Trophoblast cell (in vitro differentiated cells and primary cell): ENCODE measurements around the gene CDX2.
A peak's percentile ranks its signal among the peaks of the same experiment; 100 is the strongest.

Experiments used
- DNase-seq, 2 donors: peaks; one replicate each; pipeline ENCODE4 v3.0.0-alpha.2; 2016
- H2AFZ ChIP-seq: 2 replicates; pipeline ENCODE4 v1.6.1; 2013; ENCODE audit warnings: low read length, moderate library complexity, mild to moderate bottlenecking; ENCODE audit not compliant: insufficient read depth, poor library complexity
- H2AK5ac ChIP-seq: 2 replicates; pipeline ENCODE4 v1.6.1; 2013; ENCODE audit warnings: mild to moderate bottlenecking, low read length
- H2BK120ac ChIP-seq: 2 replicates; pipeline ENCODE4 v1.6.1; 2013; ENCODE audit warnings: low read length, mild to moderate bottlenecking, moderate library complexity; ENCODE audit not compliant: insufficient read depth, poor library complexity
- H2BK12ac ChIP-seq: 2 replicates; pipeline ENCODE4 v1.6.1; 2013; ENCODE audit warnings: mild to moderate bottlenecking, low read length, moderate library complexity
- H2BK5ac ChIP-seq: 2 replicates; pipeline ENCODE4 v1.6.1; 2013; ENCODE audit warnings: low read length, low read depth, moderate library complexity, mild to moderate bottlenecking; ENCODE audit not compliant: poor library complexity
- H3K14ac ChIP-seq: 2 replicates; pipeline ENCODE4 v1.6.1; 2013; ENCODE audit warnings: mild to moderate bottlenecking, low read length
- H3K18ac ChIP-seq: 2 replicates; pipeline ENCODE4 v1.6.1; 2013; ENCODE audit warnings: mild to moderate bottlenecking, low read length
- H3K23ac ChIP-seq: 2 replicates; pipeline ENCODE4 v1.6.1; 2013; ENCODE audit warnings: low read length
- H3K27ac ChIP-seq: 2 replicates; pipeline ENCODE4 v1.5.1; 2013; ENCODE audit warnings: low read depth, mild to moderate bottlenecking, inconsistent platforms, low read length, moderate library complexity
- H3K27me3 ChIP-seq: 2 replicates; pipeline ENCODE4 v1.6.1; 2013; ENCODE audit warnings: inconsistent platforms, mild to moderate bottlenecking, low read length, moderate library complexity; ENCODE audit not compliant: insufficient read depth
- H3K36me3 ChIP-seq, 2 experiments: 1 replicate in 1 of 2; 2 replicates in 1 of 2; pipeline ENCODE4 v1.6.1; 2013; ENCODE audit warnings: low read length in 2 of 2, mild to moderate bottlenecking in 2 of 2, moderate library complexity in 1 of 2; ENCODE audit not compliant: insufficient read depth in 2 of 2, control insufficient read depth in 1 of 2
- H3K4ac ChIP-seq: 2 replicates; pipeline ENCODE4 v1.6.1; 2013; ENCODE audit warnings: low read depth, mild to moderate bottlenecking, low read length, moderate library complexity
- H3K4me1 ChIP-seq, 2 experiments: 1 replicate in 1 of 2; 2 replicates in 1 of 2; pipeline ENCODE4 v1.6.1; 2013; ENCODE audit warnings: low read length in 2 of 2, mild to moderate bottlenecking in 2 of 2, moderate library complexity in 1 of 2; ENCODE audit not compliant: insufficient read depth in 2 of 2, control insufficient read depth in 1 of 2
- H3K4me2 ChIP-seq: 2 replicates; pipeline ENCODE4 v1.6.1; 2013; ENCODE audit warnings: inconsistent platforms, mild to moderate bottlenecking, low read length, moderate library complexity
- H3K4me3 ChIP-seq: 2 replicates; pipeline ENCODE4 v1.5.1; 2013; ENCODE audit warnings: mild to moderate bottlenecking, low read depth, low read length, inconsistent platforms
- H3K79me1 ChIP-seq: one replicate; pipeline ENCODE4 v1.6.1; 2013; ENCODE audit warnings: low read length
- H3K79me2 ChIP-seq: 2 replicates; pipeline ENCODE4 v1.6.1; 2013; ENCODE audit warnings: low read length, mild to moderate bottlenecking; ENCODE audit not compliant: control insufficient read depth, insufficient read depth, poor library complexity
- H3K9ac ChIP-seq: 2 replicates; pipeline ENCODE4 v1.6.1; 2013; ENCODE audit warnings: mild to moderate bottlenecking, low read length
- H3K9me3 ChIP-seq: 2 replicates; pipeline ENCODE4 v1.6.1; 2013; ENCODE audit warnings: low read depth, mild to moderate bottlenecking, control low read depth, inconsistent platforms, low read length; ENCODE audit not compliant: insufficient read depth
- H4K12ac ChIP-seq: 2 replicates; pipeline ENCODE4 v1.6.1; 2013; ENCODE audit warnings: low read depth, mild to moderate bottlenecking, low read length, moderate library complexity
- H4K8ac ChIP-seq: 2 replicates; pipeline ENCODE4 v1.6.1; 2013; ENCODE audit warnings: low read depth, mild to moderate bottlenecking, low read length, moderate library complexity
- H4K91ac ChIP-seq: one replicate; pipeline ENCODE4 v1.6.1; 2013; ENCODE audit warnings: low read depth, mild to moderate bottlenecking, low read length, moderate library complexity
- WGBS: extraction: QIAGEN DNeasy Blood & Tissue Kit; methylation state at CpG from one replicate; pipeline ENCODE4 v1.1.7; 2013; ENCODE audit warnings: missing lambda C conversion rate; ENCODE audit not compliant: insufficient read length, insufficient coverage; ENCODE audit errors: extremely low coverage; 5-methylcytosine and 5-hydroxymethylcytosine counted together

Gene CDX2

GRCh38 chr13:27918041-27918917 lies 50.8 kb downstream of the CDX2 start:
- Histone ChIP-seq H3K4me2 (no peak overlapping the region), H3K79me1 (no peaks in the 10 kb centered on the region), H3K23ac (no peak overlapping the region), H3K27ac (no peak overlapping the region), H4K91ac (no peak overlapping the region), H2AFZ (no peak overlapping the region), H3K36me3 (no peaks in the 10 kb centered on the region), H3K18ac (no peak overlapping the region), H4K8ac (no peak overlapping the region), H3K4me1 (peaks cover 8 to 13% of the 10 kb centered on the region in 2 experiments), H4K12ac (no peak overlapping the region), H3K27me3 (peaks cover 67% of the 10 kb centered on the region), H3K14ac (no peak overlapping the region), H3K79me2 (no peaks in the 10 kb centered on the region), H2BK120ac (no peak overlapping the region), H2AK5ac (no peak overlapping the region), H3K9ac (no peak overlapping the region), H3K9me3 (peaks cover 2% of the 10 kb centered on the region), H2BK12ac (no peak overlapping the region), H3K4ac (no peak overlapping the region), H3K4me3 (no peak overlapping the region), H2BK5ac (no peak overlapping the region)
- no CpG with 5 or more reads among the region's 46 CpGs for WGBS
- no peak for DNase-seq

GRCh38 chr13:27917121-27917947 lies 51.8 kb downstream of the CDX2 start:
- Histone ChIP-seq H3K23ac (no peak overlapping the region), H2BK12ac (no peak overlapping the region), H3K18ac (no peak overlapping the region), H4K8ac (no peak overlapping the region), H3K4me1 (peaks cover 8 to 13% of the 10 kb centered on the region in 2 experiments), H3K27me3 (peaks cover 57% of the 10 kb centered on the region), H4K12ac (no peak overlapping the region), H2AFZ (no peak overlapping the region), H3K79me1 (no peaks in the 10 kb centered on the region), H3K27ac (no peak overlapping the region), H3K4me2 (peak overlapping the region; percentile 35), H2AK5ac (no peak overlapping the region), H3K9ac (no peak overlapping the region), H3K4me3 (no peak overlapping the region), H4K91ac (no peak overlapping the region), H3K36me3 (no peaks in the 10 kb centered on the region), H3K79me2 (no peaks in the 10 kb centered on the region), H3K14ac (no peak overlapping the region), H3K9me3 (no peaks in the 10 kb centered on the region), H2BK120ac (no peak overlapping the region), H2BK5ac (no peak overlapping the region), H3K4ac (no peak overlapping the region)
- DNase-seq, result no peak
- no CpG with 5 or more reads among the region's 48 CpGs for WGBS

- Histone ChIP-seq H3K4me3 (no peak overlapping the region), H3K79me1 (no peaks in the 10 kb centered on the region)
These were observed 53.6 kb downstream of the CDX2 start for GRCh38 chr13:27915301-27916207.

GRCh38 chr13:27913160-27913559 lies 56.0 kb downstream of the CDX2 start:
- Histone ChIP-seq H3K4ac (no peak overlapping the region), H3K4me1 (peaks cover 0 to 2% of the 10 kb centered on the region in 2 experiments), H2BK120ac (no peak overlapping the region), H3K9ac (no peak overlapping the region), H3K23ac (no peak overlapping the region), H3K36me3 (no peaks in the 10 kb centered on the region), H3K4me2 (no peak overlapping the region), H2BK12ac (no peak overlapping the region), H3K4me3 (no peak overlapping the region), H3K27me3 (peaks cover 18% of the 10 kb centered on the region), H3K79me1 (no peaks in the 10 kb centered on the region), H2AK5ac (no peak overlapping the region), H2BK5ac (no peak overlapping the region), H3K9me3 (no peaks in the 10 kb centered on the region), H3K18ac (no peak overlapping the region), H4K91ac (no peak overlapping the region), H4K12ac (no peak overlapping the region), H3K14ac (no peak overlapping the region), H4K8ac (no peak overlapping the region), H2AFZ (no peak overlapping the region), H3K79me2 (no peaks in the 10 kb centered on the region), H3K27ac (no peak overlapping the region)
- no peak for DNase-seq
- WGBS, result no CpG with 5 or more reads among the region's 1 CpG

More at GRCh38 chr13:27915301-27916207, 53.6 kb downstream of the CDX2 start:
- H4K12ac ChIP-seq, result no peak overlapping the region
- no peak overlapping the region for H3K9ac ChIP-seq
- H3K27me3 ChIP-seq, result peaks cover 39% of the 10 kb centered on the region
- no peaks in the 10 kb centered on the region for H3K36me3 ChIP-seq
- H3K27ac ChIP-seq, result no peak overlapping the region
- H3K4me1 ChIP-seq, result peaks cover 5 to 6% of the 10 kb centered on the region in 2 experiments
- H3K18ac ChIP-seq, result no peak overlapping the region
- H3K4ac ChIP-seq, result no peak overlapping the region
- H3K79me2 ChIP-seq, result no peaks in the 10 kb centered on the region
- no peak overlapping the region for H3K4me2 ChIP-seq
- no peak overlapping the region for H2BK12ac ChIP-seq
- no peak overlapping the region for H3K14ac ChIP-seq
- H2BK5ac ChIP-seq, result no peak overlapping the region
- H3K23ac ChIP-seq, result no peak overlapping the region
- H2BK120ac ChIP-seq, result no peak overlapping the region
- no peak for DNase-seq
- H4K91ac ChIP-seq, result no peak overlapping the region
- no CpG with 5 or more reads among the region's 10 CpGs for WGBS
- no peaks in the 10 kb centered on the region for H3K9me3 ChIP-seq
- H2AFZ ChIP-seq, result no peak overlapping the region
- no peak overlapping the region for H4K8ac ChIP-seq
- no peak overlapping the region for H2AK5ac ChIP-seq
